NCI-H2081 treated with DMSO at 0.1 percent for 48 hours (cell line): ENCODE data around the gene PTPRF.
"Not testable (repeated sequence)": the region's sequence is repeated elsewhere in the genome, so short reads cannot be mapped to it uniquely, and the experiment has no call there.

Experiments used
- DNase-seq: peaks from one replicate; lab custom pipeline; 2025; lab: John Stamatoyannopoulos, UW

Gene PTPRF

GRCh38 chr1:43530483-43531106 is at the start of gene PTPRF:
Gene PTPRF (plus strand): TSS chr1:43530883. CDS start chr1:43545076, 14,193 bp downstream.
- DNase-seq: no peak

DNA sequence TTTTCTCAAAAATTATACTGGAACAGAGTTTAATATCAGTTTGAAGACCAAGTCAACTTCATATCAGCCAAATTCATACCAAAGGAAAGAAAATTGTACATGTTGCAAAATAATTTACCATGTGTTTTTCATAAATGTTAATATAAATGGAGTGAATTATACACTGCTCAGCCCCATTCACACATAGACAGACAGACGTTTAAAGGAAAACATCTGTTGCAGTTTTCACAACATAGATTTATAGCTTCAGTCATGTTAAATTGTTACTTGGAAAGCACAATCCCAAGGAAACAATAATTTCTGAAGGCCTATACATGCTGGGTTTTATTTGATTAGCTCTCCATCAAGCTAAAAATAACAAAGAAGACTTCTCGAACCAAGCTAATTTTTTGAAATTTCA is 49.2 kb upstream of the PTPRF start:
- no peak for DNase-seq

DNA sequence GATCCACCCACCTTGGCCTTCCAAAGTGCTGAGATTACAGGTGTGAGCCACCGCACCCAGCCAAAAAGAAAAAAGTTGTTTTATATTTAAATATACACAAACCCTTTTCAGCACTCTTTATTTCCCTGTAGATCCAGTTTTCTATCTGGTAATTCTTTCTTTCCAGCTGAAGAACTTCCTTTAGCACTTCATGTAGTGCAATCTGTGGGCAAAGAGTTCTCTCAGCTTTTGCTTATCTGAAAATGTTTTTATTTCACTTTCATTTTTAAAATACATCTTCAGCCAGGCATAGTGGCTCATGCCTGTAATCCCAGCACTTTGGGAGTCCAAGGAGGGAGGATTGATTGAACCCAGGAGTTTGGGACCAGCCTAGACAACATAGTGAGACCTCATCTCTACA is 48.5 kb upstream of the PTPRF start:
- no peak for DNase-seq

DNA sequence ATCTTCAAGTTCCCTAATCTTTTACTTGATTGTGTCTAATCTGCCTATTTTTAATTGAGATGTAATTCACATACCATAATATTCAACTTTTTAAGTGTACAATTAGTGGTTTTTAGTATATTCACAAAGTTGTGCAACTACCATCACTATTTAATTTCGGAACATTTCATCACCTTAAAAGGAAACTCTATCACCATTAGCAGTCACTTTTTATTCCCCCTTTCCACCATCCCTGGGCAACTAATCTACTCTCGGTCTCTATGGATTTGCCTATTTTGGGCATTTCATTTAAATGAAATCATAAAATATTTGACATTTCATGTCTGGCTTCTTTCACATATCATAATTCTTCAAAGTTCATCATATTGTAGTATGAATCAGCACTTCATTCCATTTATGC is 46.3 kb upstream of the PTPRF start:
- no peak for DNase-seq

DNA sequence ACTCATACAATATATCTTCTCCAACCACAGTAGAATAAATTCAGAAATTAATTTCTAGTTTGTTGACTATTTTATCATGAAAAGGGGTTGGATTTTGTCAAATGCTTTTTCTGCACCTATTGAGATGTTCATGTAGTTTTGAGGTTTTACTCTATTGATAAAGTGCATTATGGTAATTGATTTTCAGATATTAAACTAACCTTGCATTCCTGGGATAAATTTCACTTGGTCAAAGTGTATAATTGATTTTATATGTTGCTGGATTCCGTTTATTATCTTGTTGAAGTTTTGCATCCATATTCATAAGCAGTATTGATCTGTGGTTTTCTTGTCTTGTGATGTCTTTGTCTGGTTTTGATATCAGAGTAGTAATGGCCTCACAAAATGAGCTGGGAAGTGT is 42.5 kb upstream of the PTPRF start:
- DNase-seq: no peak

GRCh38 chr1:43491061-43491460 is 39.6 kb upstream of the PTPRF start:
- no peak for DNase-seq

DNA sequence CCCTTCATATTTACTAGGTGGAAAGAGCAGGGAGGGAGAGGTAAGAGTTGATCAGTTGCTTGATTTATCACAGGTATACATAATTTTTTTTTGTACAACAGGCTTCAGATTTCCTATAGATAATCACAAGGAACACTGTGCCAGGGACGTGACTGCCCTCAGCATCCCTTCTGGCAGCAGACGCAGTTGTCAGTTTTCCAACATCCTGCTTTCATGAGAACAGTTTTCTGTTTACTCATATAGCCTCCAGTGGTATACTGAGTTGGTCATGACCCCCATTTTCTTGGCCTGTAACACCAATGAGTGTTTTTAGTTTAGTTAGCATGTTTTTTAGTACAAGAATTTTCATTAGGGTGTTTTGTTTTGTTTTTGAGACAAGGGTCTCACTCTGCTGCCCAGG is 37.9 kb upstream of the PTPRF start:
- DNase-seq: no peak

DNA sequence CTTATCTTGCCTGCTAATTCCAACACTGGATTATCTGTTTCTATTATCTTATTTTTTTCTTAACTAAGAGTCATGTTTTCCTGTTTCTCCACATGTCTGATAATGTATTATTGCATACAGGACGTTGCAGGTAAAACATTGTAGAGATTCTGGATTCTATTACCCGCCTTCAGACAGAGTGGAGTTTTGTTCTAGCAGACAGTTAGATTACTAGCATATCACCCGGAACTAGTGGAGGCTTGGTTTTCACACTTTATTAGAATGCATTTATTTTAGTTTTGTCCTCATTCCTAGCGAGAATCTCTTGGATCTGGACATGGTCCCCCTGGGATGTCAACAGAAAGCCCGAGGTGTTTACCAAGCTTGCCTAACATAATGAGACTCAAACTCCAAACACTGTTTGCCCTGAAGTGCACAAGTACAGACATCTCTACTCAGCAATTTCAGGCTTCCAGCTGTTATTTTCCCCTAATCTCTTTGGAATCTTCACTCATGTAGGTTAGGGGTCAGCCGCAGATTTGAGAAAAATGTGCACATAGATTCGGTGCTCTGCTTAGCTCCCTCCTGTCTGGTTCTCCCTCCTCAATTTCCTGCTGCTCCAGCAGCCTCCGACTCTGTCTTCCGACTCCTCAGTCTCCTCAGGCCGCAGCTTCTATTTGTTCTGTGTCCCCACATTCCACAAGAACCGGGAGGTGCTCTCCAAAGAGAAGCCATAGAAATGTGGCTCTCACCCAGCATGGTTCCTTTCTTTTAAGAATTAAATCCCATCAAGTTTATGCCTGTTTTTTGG is 36.8 kb upstream of the PTPRF start:
- DNase-seq: no peak

DNA sequence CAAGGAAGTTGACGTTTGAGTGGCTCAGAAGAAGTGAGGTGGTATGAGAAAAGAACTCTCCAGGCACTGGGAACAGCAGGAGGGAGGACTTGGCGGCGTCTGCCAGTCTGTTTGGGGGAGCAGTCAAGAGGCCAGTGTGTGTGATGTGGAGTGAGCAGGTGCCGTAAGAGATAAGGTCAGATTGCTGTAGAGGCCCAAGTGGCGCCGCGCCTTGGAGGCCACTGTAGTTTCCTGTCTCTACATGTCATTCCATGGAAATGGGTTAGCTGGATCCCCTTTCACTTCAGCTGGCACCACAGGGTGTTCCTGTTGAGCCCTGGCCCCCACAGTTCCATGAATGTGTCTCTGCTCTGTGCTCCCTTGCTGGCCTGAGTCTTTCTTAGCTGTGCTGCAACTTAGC is 35.5 kb upstream of the PTPRF start:
- no peak for DNase-seq

GRCh38 chr1:43499898-43500297 is 30.8 kb upstream of the PTPRF start:
- no peak for DNase-seq

GRCh38 chr1:43501806-43502205 is 28.9 kb upstream of the PTPRF start:
- DNase-seq: not testable (repeated sequence)

- DNase-seq: no peak
Measured at GRCh38 chr1:43503534-43503933, 27.1 kb upstream of the PTPRF start.

GRCh38 chr1:43505077-43505780 is 25.5 kb upstream of the PTPRF start:
- no peak for DNase-seq

- DNase-seq: no peak
Measured at GRCh38 chr1:43506233-43506632, 24.4 kb upstream of the PTPRF start.

GRCh38 chr1:43507296-43508295 is 23.1 kb upstream of the PTPRF start:
- no peak for DNase-seq

DNA sequence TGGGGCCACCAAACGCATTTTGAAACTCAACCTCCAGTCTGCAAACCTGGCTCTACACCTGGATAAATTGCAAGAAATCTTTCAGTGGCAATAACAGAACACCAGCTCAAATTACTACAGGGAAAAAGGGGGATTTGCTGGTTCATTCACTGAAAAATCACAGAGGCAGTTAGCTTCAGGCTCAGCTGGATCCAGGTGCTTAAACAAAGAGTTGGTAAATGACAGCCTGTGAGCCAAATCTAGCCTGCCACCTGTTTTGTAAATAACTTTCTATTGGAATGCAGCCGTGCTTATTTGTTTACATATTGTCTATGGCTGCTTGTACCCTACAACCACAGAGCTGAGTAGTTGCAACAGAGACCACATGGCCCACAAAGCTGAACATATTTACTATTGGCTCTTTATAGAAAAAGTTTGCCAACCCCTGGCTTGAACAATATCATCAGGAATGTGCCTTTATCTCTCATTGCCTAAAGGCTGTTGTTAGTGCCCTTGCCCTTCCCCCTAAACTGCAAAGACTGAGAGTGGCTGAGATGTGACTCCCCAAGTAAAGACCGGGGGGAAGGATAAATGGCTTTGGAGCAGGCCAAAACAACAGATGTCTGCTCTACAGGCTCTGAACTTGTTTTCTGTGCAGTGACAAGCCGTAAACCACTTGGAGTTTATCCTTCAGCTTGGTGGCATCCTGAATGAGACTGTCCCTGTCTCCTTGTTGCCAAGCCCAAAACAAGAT is 21.5 kb upstream of the PTPRF start:
- no peak for DNase-seq

DNA sequence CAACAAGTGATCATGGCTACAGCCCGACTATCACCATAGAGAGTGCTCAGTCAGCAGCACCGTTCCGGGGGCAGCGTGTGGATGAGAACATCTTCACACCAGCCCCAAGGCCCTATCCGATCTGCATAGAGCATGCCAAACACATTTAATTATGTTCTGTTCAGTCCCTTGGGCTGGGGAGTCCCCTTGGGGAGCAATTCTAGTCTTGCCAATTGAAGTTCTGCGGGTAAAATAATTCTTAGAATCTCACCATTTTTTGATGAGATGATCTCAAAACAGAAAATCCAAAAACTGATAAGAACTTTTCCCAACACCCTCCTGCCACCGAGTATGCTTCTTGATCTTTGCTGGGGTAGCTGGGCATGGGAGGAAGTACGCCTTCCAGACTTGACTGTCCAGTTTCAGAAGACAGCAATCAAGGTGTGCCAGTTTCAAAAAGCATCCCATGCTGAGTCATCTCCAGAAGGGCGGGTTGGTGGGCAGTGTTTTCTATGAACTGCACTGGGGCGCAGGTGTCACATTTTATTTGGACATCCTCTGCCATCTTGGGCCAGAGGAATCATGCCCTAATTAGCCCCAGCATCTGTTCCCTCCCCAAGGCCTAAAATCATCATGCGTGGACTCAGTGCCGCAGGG is 20.8 kb upstream of the PTPRF start:
- no peak for DNase-seq

DNA sequence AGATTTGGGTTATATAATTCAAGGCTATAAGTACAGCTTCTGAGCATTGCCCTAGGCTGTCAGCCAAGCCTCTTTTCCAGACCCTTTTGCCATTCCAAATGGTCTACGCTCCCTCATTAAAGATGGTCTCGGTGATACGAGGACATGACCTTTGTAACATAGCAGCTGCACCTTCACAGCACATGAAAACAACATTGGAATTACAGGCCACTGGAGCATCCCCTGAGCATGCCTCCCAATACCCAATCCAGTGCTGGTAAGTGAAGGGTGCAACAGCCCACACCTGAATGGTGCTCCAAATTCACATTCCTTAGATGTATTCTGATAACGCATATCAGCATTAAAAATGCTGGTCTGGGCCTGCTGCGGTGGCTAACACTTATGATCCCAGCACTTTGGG is 20.1 kb upstream of the PTPRF start:
- DNase-seq: no peak

DNA sequence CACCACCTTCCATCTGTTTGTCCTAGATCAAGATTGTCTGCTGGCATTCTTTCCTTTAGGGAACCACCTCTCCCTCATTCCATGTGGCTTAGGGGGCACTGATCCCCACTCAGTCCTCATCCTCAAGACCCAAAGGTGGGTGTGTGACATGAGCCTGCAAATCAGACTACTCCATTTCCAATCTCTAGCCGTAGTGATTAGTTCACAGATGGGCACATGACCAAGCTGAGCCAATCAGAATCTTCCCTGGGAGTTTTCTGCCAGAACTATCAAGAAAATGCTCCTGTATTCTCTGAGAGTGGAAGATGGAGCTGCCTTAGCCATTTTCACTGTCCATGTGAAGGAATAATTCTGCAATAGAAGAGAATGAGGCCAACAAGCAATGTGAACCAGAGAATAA is 19.3 kb upstream of the PTPRF start:
- no peak for DNase-seq

DNA sequence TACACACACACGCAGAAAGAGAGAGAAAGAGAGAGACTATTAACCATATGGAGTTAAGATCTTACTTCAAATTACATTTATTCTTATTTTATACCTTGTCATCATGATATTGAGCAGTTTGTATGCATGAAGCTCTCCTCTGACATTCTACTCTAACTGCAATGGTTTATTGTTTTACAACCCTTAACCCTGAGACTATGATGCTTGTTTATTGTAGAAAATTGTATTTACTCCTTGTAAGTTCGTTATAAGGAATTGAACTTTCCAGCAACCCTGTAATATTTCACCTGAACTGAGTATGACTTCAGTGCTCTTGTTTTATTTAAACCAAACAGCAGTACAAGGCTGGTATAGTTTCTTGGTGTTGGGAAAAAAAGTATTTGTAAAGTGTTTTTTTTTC is 18.6 kb upstream of the PTPRF start:
- DNase-seq: no peak

GRCh38 chr1:43512681-43513080 is 18.0 kb upstream of the PTPRF start:
- no peak for DNase-seq
